HCT116 (cell line): ENCODE results near the gene TBPL1. TPM values are rescaled to one million over a fixed set of nuclear protein-coding genes. Genes with fewer than 3 reads are reported as not detected.

Experiments
- ATAC-seq: fragments of 200-7000 bp; cut with Tn5 transposase; 2 replicates; pipeline ENCODE4 v1.9.1; 2020; ENCODE audit warnings: mild to moderate bottlenecking, moderate library complexity
- BruUV-seq: library from RNA; stranded (reverse); fragments of 400-500 nt; replicated peaks from 2 replicates; lab custom pipeline; 2021; lab: Mats Ljungman, UMichigan
- CTCF ChIA-PET: fragments of 300-600 bp; sonication (Branson Sonifier 250); formaldehyde crosslinking; loops from one replicate; lab custom pipeline; 2021; ENCODE audit warnings: antibody characterized with exemption; lab: Charles Lee
- POLR2A ChIA-PET: fragments of 300-600, 350-600 bp; sonication (Branson Sonifier 250); formaldehyde crosslinking; loops from one replicate; lab custom pipeline; 2021; ENCODE audit warnings: antibody characterized with exemption; lab: Charles Lee
- RAD21 ChIA-PET, 2 experiments: fragments of 300-600 bp; sonication (Branson Sonifier 250); formaldehyde crosslinking; loops; one replicate each; lab custom pipeline; 2023; ENCODE audit warnings: low total read pairs in 2 of 2; ENCODE audit not compliant: uncharacterized antibody in 2 of 2, unreplicated experiment in 2 of 2, low non-redundant PET in 1 of 2; lab: Charles Lee
- DNase-seq: peaks from one replicate; pipeline ENCODE4 v3.0.0-alpha.2; 2010; ENCODE audit warnings: low read depth, low spot score
- H2AFZ ChIP-seq: fragments of 200-600 bp; shearing (Covaris generic), sonication (generic); 2 replicates; pipeline ENCODE4 v1.6.1; 2017; ENCODE audit warnings: low read depth, mixed run types, mixed read lengths, antibody characterized with exemption, low read length; ENCODE audit not compliant: poor library complexity, severe bottlenecking
- H3K27ac ChIP-seq: 2 replicates; pipeline ENCODE4 v1.5.1; 2012; ENCODE audit warnings: low read depth, low read length
- H3K27me3 ChIP-seq: fragments of 200-600 bp; sonication (generic); 2 replicates; pipeline ENCODE4 v1.6.1; 2016; ENCODE audit warnings: mixed run types, low read length, mixed read lengths; ENCODE audit not compliant: insufficient read depth
- H3K36me3 ChIP-seq, 2 experiments: fragments of 200-500 bp in 1 of 2; fragments of 200-600 bp in 1 of 2; sonication (Bioruptor generic) in 1 of 2; sonication (generic) in 1 of 2; 2 replicates each; pipeline versions ENCODE4 v1.5.1 to v1.6.1; 2014 to 2016; ENCODE audit warnings: low read length in 2 of 2, inconsistent platforms in 1 of 2, mixed read lengths in 1 of 2, mixed run types in 1 of 2; ENCODE audit not compliant: insufficient read depth in 2 of 2, control insufficient read depth in 1 of 2
- H3K4me1 ChIP-seq, 2 experiments: fragments of 200-600 bp in 1 of 2; sonication (generic) in 1 of 2; 2 replicates each; pipeline versions ENCODE4 v1.5.1 to v1.6.1; 2012 to 2017; ENCODE audit warnings: low read length in 2 of 2, inconsistent platforms in 1 of 2, mild to moderate bottlenecking in 1 of 2, mixed read lengths in 1 of 2, mixed run types in 1 of 2, moderate library complexity in 1 of 2; ENCODE audit not compliant: insufficient read depth in 2 of 2, control insufficient read depth in 1 of 2
- H3K4me2 ChIP-seq: fragments of 200-600 bp; sonication (generic); 2 replicates; pipeline ENCODE4 v1.6.1; 2017; ENCODE audit warnings: mixed run types, low read length, mixed read lengths
- H3K4me3 ChIP-seq, 2 experiments: fragments of 200-600 bp in 1 of 2; sonication (generic) in 1 of 2; replicated peaks in 1 of 2; 2 replicates each; pipeline ENCODE4 v1.5.1; 2011 to 2016; ENCODE audit warnings: low read length in 2 of 2, control low read depth in 1 of 2, low read depth in 1 of 2, mild to moderate bottlenecking in 1 of 2, mixed read lengths in 1 of 2, mixed run types in 1 of 2
- H3K79me2 ChIP-seq: fragments of 200-600 bp; sonication (generic); 2 replicates; pipeline ENCODE4 v1.6.1; 2017; ENCODE audit warnings: mild to moderate bottlenecking, mixed run types, low read length, moderate library complexity, mixed read lengths; ENCODE audit not compliant: insufficient read depth
- H3K9ac ChIP-seq: fragments of 200-600 bp; sonication (generic); 2 replicates; pipeline ENCODE4 v1.6.1; 2016; ENCODE audit warnings: low read length, mixed read lengths
- H3K9me2 ChIP-seq: fragments of 200-600 bp; sonication (generic), shearing (Covaris generic); 2 replicates; pipeline ENCODE4 v1.6.1; 2017; ENCODE audit warnings: mixed run types, mild to moderate bottlenecking, moderate library complexity; ENCODE audit not compliant: insufficient read depth
- H3K9me3 ChIP-seq, 2 experiments: fragments of 200-500 bp in 1 of 2; fragments of 200-600 bp in 1 of 2; sonication (Bioruptor generic) in 1 of 2; sonication (generic) in 1 of 2; 2 replicates each; pipeline ENCODE4 v1.6.1; 2014 to 2017; ENCODE audit warnings: low read length in 2 of 2, mixed read lengths in 2 of 2, inconsistent platforms in 1 of 2, low read depth in 1 of 2, mild to moderate bottlenecking in 1 of 2, mixed run types in 1 of 2, moderate library complexity in 1 of 2; ENCODE audit not compliant: control insufficient read depth in 1 of 2, insufficient read depth in 1 of 2
- H4K20me1 ChIP-seq: fragments of 200-600 bp; sonication (generic), shearing (Covaris generic); 2 replicates; pipeline ENCODE4 v1.6.1; 2017; ENCODE audit warnings: mixed run types, mild to moderate bottlenecking, moderate library complexity; ENCODE audit not compliant: insufficient read depth
- CBX3 ChIP-seq: IDR thresholded peaks from 2 replicates; pipeline ENCODE4 v1.6.1; 2012; ENCODE audit warnings: low read depth
- EZH2 ChIP-seq: fragments of 200-600 bp; sonication (generic); IDR thresholded peaks from 2 replicates; pipeline ENCODE4 v1.6.1; 2017; ENCODE audit warnings: antibody characterized with exemption, mixed run types
- FOSL1 ChIP-seq: IDR thresholded peaks from 2 replicates; pipeline ENCODE4 v1.6.1; 2012; ENCODE audit warnings: low read depth
- TCF7L2 ChIP-seq: IDR thresholded peaks from 2 replicates; pipeline ENCODE4 v1.7.0; 2011; ENCODE audit warnings: borderline replicate concordance, inconsistent platforms; ENCODE audit not compliant: insufficient read depth, insufficient read length; ENCODE audit errors: extremely low read depth
- YY1 ChIP-seq: IDR thresholded peaks from 2 replicates; pipeline ENCODE4 v1.6.1; 2011; ENCODE audit warnings: low read length, low read depth, moderate library complexity, mild to moderate bottlenecking; ENCODE audit not compliant: insufficient replicate concordance; ENCODE audit errors: extremely low read depth
- ZFX ChIP-seq: fragments of 450-650 bp; IDR thresholded peaks from 2 replicates; pipeline ENCODE4 v1.6.1; 2017
- ZNF274 ChIP-seq: fragments of 200-500 bp; sonication (Bioruptor generic); IDR thresholded peaks from 2 replicates; pipeline ENCODE4 v1.6.1; 2014; ENCODE audit warnings: mild to moderate bottlenecking, low read depth, low read length, inconsistent platforms
- intact Hi-C: fragments of 100-400 bp; cut with micrococcal nuclease; formaldehyde crosslinking; loops from 2 replicates; pipeline ENCODE4 v1.10.0; 2022
- total RNA-seq: library from RNA; stranded (reverse); gene quantifications from one replicate; pipeline ENCODE4 v1.2.1, GENCODE V29; 2021; ENCODE audit not compliant: unreplicated experiment
- TF ChIP-seq, protein P1 (sequence below): IDR thresholded peaks from 2 replicates; pipeline ENCODE4 v1.6.1; 2011; ENCODE audit warnings: mild to moderate bottlenecking, low read length, moderate library complexity; ENCODE audit not compliant: insufficient replicate concordance; ENCODE audit errors: extremely low read depth
- TF ChIP-seq, protein P2 (sequence below), 3 experiments: fragments of 200-600 bp in 1 of 3; sonication (generic) in 1 of 3; IDR thresholded peaks in 2 of 3; conservative IDR thresholded peaks in 1 of 3; 2 replicates each; pipeline ENCODE4 v1.5.1; 2012 to 2017; ENCODE audit warnings: low read depth in 2 of 3, low read length in 2 of 3, antibody characterized with exemption in 1 of 3, borderline replicate concordance in 1 of 3, control low read depth in 1 of 3, mild to moderate bottlenecking in 1 of 3, mixed read lengths in 1 of 3, mixed run types in 1 of 3, moderate library complexity in 1 of 3; ENCODE audit not compliant: insufficient read depth in 1 of 3

TBPL1 gene
- total RNA-seq, 1 experiment from 2014 or later, result 34.9 TPM

DNA sequence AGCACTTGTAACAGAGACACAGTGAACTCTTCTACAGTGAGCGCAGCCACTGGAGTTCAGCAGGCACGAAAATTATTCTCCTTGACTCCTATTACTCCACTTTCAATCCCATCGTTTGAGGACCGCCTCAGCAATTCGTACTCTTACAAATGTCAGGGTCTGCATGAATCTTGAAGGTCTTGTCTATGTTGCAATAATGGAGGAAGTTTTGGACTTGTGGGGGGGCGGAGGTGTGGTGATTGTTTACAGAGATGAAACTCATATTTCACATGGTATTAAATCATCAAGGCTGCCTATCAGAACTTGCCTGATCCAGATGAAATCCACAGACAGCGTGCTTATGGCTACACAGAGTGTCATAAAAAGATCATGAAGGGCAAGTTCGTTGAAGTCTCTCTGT lies 57.4 kb downstream of the TBPL1 start:
- BruUV-seq, result no TSS peak
- Histone ChIP-seq H3K9me3 (no peaks in the 10 kb centered on the region), H3K4me3 (no peak overlapping the region), H3K9ac (no peak overlapping the region), H3K79me2 (no peaks in the 10 kb centered on the region), H3K27ac (no peak overlapping the region), H3K36me3 (no peaks in the 10 kb centered on the region), H2AFZ (no peak overlapping the region), H3K9me2 (no peaks in the 10 kb centered on the region), H3K4me1 (peaks cover 0 to 5% of the 10 kb centered on the region in 2 experiments; a peak in 3 of 4 replicates), H4K20me1 (no peaks in the 10 kb centered on the region), H3K4me2 (no peak overlapping the region), H3K27me3 (no peaks in the 10 kb centered on the region)
- no peak for DNase-seq
- intact Hi-C loops, result no loop called here
- CTCF ChIA-PET, result no interaction called here
- RAD21 ChIA-PET, result no interaction called here
- no peak for ATAC-seq
- POLR2A ChIA-PET, result no interaction called here
- no peak for TF ChIP-seq TCF7L2
- TF ChIP-seq, protein P1, sequence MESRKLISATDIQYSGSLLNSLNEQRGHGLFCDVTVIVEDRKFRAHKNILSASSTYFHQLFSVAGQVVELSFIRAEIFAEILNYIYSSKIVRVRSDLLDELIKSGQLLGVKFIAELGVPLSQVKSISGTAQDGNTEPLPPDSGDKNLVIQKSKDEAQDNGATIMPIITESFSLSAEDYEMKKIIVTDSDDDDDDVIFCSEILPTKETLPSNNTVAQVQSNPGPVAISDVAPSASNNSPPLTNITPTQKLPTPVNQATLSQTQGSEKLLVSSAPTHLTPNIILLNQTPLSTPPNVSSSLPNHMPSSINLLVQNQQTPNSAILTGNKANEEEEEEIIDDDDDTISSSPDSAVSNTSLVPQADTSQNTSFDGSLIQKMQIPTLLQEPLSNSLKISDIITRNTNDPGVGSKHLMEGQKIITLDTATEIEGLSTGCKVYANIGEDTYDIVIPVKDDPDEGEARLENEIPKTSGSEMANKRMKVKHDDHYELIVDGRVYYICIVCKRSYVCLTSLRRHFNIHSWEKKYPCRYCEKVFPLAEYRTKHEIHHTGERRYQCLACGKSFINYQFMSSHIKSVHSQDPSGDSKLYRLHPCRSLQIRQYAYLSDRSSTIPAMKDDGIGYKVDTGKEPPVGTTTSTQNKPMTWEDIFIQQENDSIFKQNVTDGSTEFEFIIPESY, result no peak
- TF ChIP-seq YY1, result no peak
- no peak for TF ChIP-seq ZFX
- no peak for TF ChIP-seq EZH2
- TF ChIP-seq, protein P2, sequence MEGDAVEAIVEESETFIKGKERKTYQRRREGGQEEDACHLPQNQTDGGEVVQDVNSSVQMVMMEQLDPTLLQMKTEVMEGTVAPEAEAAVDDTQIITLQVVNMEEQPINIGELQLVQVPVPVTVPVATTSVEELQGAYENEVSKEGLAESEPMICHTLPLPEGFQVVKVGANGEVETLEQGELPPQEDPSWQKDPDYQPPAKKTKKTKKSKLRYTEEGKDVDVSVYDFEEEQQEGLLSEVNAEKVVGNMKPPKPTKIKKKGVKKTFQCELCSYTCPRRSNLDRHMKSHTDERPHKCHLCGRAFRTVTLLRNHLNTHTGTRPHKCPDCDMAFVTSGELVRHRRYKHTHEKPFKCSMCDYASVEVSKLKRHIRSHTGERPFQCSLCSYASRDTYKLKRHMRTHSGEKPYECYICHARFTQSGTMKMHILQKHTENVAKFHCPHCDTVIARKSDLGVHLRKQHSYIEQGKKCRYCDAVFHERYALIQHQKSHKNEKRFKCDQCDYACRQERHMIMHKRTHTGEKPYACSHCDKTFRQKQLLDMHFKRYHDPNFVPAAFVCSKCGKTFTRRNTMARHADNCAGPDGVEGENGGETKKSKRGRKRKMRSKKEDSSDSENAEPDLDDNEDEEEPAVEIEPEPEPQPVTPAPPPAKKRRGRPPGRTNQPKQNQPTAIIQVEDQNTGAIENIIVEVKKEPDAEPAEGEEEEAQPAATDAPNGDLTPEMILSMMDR (IDR thresholded peaks at IDR 0.05 in 2 of 3, conservative IDR thresholded peaks at IDR 0.05 in 1 of 3; ENCODE audit: borderline replicate concordance in 1 of 3, insufficient read depth in 1 of 3, low read depth in 2 of 3, low read length in 2 of 3), result no peak
- no peak for TF ChIP-seq CBX3
- no peak for TF ChIP-seq FOSL1
- no peak for TF ChIP-seq ZNF274
